ENCODE data around the gene FRY. TPM values are rescaled to one million over a fixed set of nuclear protein-coding genes. Genes with fewer than 3 reads are reported as not detected.
A peak's percentile ranks its signal among the peaks of the same experiment; 100 is the strongest.

Gene FRY
- total RNA-seq, 2 donors from 2014 or later, result 16.4 to 33.3 TPM

DNA sequence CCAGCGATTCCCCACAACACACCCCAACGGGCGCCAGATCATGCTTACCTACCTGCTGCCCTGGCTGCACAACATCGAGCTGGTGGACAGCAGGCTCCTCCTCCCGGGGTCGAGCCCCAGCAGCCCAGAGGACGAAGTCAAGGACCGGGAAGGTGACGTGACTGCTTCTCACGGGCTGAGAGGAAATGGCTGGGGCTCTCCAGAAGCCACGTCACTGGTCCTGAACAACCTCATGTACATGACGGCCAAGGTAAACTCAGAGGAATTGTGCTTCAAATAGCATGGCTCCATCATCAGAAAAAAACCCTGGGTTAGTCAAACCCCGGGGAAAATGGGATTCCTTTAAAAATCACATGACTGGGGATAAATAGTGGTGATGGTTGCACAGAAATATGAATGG, 177.3 kb downstream of the FRY start:
- intact Hi-C loops (cut with DNase I), result loop anchor here (5.0 kb wide), 1 partner anchor 47 kb away; no protein-coding TSS in a partner anchor
- Histone ChIP-seq H3K27ac (no peak overlapping the region), H3K9me3 (no peaks in the 10 kb centered on the region), H3K4me3 (no peak overlapping the region), H3K36me3 (no peaks in the 10 kb centered on the region), H3K4me1 (replicated peaks) (no peaks in the 10 kb centered on the region), H3K27me3 (replicated peaks; ENCODE audit: insufficient read depth) (peaks cover 2% of the 10 kb centered on the region)
- TF ChIP-seq, protein P1, sequence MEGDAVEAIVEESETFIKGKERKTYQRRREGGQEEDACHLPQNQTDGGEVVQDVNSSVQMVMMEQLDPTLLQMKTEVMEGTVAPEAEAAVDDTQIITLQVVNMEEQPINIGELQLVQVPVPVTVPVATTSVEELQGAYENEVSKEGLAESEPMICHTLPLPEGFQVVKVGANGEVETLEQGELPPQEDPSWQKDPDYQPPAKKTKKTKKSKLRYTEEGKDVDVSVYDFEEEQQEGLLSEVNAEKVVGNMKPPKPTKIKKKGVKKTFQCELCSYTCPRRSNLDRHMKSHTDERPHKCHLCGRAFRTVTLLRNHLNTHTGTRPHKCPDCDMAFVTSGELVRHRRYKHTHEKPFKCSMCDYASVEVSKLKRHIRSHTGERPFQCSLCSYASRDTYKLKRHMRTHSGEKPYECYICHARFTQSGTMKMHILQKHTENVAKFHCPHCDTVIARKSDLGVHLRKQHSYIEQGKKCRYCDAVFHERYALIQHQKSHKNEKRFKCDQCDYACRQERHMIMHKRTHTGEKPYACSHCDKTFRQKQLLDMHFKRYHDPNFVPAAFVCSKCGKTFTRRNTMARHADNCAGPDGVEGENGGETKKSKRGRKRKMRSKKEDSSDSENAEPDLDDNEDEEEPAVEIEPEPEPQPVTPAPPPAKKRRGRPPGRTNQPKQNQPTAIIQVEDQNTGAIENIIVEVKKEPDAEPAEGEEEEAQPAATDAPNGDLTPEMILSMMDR (IDR thresholded peaks at IDR 0.05), result no peak
- TF ChIP-seq POLR2A (IDR thresholded peaks at IDR 0.05), result no peak
- TF ChIP-seq POLR2AphosphoS5 (IDR thresholded peaks at IDR 0.05), result no peak
- WGBS, result 88% methylated on average over 13 of the region's 13 CpGs
- DNase-seq (ENCODE audit: low spot score), result no peak

DNA sequence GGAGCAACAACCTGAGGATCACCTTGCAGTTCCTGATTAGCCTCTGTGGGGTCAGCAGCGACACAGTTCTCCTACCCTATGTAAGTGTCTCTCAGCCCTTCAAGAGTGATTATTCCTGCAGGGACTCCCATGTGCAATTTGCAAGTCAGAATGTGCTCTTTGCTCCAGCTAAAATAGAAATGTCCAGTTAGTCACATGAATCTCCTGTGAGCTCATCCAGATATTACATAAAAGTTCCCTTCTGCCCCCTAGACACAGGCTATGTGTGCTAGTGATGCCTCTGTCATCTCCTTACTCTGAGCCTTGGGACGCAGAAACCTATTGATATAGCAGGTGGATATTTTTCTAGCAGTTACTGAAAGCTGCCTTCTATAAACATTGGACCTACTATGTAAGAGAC, 178.1 kb downstream of the FRY start:
- H3K36me3 ChIP-seq, result no peaks in the 10 kb centered on the region
- H3K27ac ChIP-seq, result no peak overlapping the region
- TF ChIP-seq POLR2AphosphoS5 (IDR thresholded peaks at IDR 0.05) (peak; percentile 7), POLR2A (IDR thresholded peaks at IDR 0.05) (no peak)
- TF ChIP-seq, protein P1 (IDR thresholded peaks at IDR 0.05), result no peak
- H3K4me1 ChIP-seq (replicated peaks), result no peaks in the 10 kb centered on the region
- intact Hi-C loops (cut with DNase I), result loop anchor here (5.0 kb wide), 1 partner anchor 47 kb away; no protein-coding TSS in a partner anchor
- 88% methylated on average over 2 of the region's 2 CpGs for WGBS
- peaks cover 2% of the 10 kb centered on the region for H3K27me3 ChIP-seq (replicated peaks; ENCODE audit: insufficient read depth)
- H3K9me3 ChIP-seq, result no peaks in the 10 kb centered on the region
- DNase-seq (ENCODE audit: low spot score), result no peak
- H3K4me3 ChIP-seq, result no peak overlapping the region

DNA sequence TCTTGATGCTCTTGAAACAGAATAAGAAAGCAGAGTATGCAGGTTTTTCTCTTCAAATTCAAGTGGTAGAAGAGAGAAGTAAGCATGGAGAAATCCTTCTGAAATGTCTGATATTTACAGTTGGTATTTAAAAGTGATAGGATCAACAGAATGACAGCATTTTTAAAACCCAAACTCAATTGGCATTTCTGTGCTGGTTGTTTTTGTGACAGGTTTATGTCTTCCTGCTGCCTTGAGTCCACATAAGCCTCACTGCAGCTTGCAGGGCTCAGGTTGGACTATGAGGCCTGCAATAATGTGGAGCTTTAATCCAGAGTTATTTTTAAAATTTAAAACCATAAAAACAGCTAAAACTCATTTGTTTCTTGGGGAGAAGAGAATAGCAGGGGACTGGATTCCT, 178.5 kb downstream of the FRY start:
- intact Hi-C loops (cut with DNase I), result no loop called here
- H3K36me3 ChIP-seq, result no peaks in the 10 kb centered on the region

GRCh38 chr13:32211813-32212212, 180.2 kb downstream of the FRY start:
- 37% methylated on average over 3 of the region's 3 CpGs for WGBS
- DNase-seq (ENCODE audit: low spot score), result no peak
- intact Hi-C loops (cut with DNase I), result no loop called here
- Histone ChIP-seq H3K27me3 (replicated peaks; ENCODE audit: insufficient read depth) (peaks cover 2% of the 10 kb centered on the region), H3K4me1 (replicated peaks) (no peaks in the 10 kb centered on the region), H3K4me3 (no peak overlapping the region), H3K36me3 (no peaks in the 10 kb centered on the region), H3K27ac (peak overlapping the region in 1 of 2 donors; percentile 45), H3K9me3 (no peaks in the 10 kb centered on the region)
- TF ChIP-seq POLR2A (IDR thresholded peaks at IDR 0.05) (no peak), POLR2AphosphoS5 (IDR thresholded peaks at IDR 0.05) (peak; percentile 22)
- TF ChIP-seq, protein P1 (IDR thresholded peaks at IDR 0.05), result no peak

More for the DNA sequence above, 178.5 kb downstream of the FRY start:
- DNase-seq (ENCODE audit: low spot score), result no peak
- no peak for TF ChIP-seq POLR2AphosphoS5 (IDR thresholded peaks at IDR 0.05)
- no peak for TF ChIP-seq POLR2A (IDR thresholded peaks at IDR 0.05)
- TF ChIP-seq, protein P1 (IDR thresholded peaks at IDR 0.05), result no peak
- Histone ChIP-seq H3K4me1 (replicated peaks) (no peaks in the 10 kb centered on the region), H3K27me3 (replicated peaks; ENCODE audit: insufficient read depth) (peaks cover 2% of the 10 kb centered on the region), H3K9me3 (no peaks in the 10 kb centered on the region), H3K27ac (no peak overlapping the region), H3K4me3 (no peak overlapping the region)

DNA sequence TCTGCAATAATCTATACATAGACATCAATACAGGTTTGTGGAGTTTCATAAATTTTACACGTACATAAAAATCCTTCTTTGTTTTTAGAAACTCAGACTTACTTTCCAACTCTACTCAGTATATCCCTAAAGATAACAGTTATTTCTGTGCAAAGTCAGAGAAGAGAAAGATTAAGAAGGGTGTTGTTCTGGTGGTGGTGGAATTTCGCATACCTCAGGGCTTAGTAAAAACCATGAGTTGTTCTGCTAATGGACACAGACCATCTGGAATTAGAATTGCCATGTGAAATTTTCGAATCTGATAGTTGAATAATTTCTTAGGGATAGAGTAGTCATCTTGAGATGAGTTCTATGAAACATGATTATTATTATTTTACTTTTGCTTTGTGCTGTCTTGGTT, 180.8 kb downstream of the FRY start:
- intact Hi-C loops (cut with DNase I), result no loop called here
- no peak overlapping the region for H3K27ac ChIP-seq
- H3K4me1 ChIP-seq (replicated peaks), result no peaks in the 10 kb centered on the region
- H3K36me3 ChIP-seq, result no peaks in the 10 kb centered on the region
- TF ChIP-seq POLR2A (IDR thresholded peaks at IDR 0.05) (no peak), POLR2AphosphoS5 (IDR thresholded peaks at IDR 0.05) (no peak)
- TF ChIP-seq, protein P1 (IDR thresholded peaks at IDR 0.05), result no peak
- WGBS, result 68% methylated on average over 3 of the region's 3 CpGs
- H3K27me3 ChIP-seq (replicated peaks; ENCODE audit: insufficient read depth), result no peaks in the 10 kb centered on the region
- H3K4me3 ChIP-seq, result no peak overlapping the region
- no peaks in the 10 kb centered on the region for H3K9me3 ChIP-seq
- DNase-seq (ENCODE audit: low spot score), result no peak
